ENCODE data around the gene COL4A1.

COL4A1 gene

GRCh38 chr13:110256126-110256905 is 50.6 kb downstream of the COL4A1 start:
- Histone ChIP-seq H3K79me2 (ENCODE audit: insufficient read depth, low read length) (no peaks in the 10 kb centered on the region), H3K4me1 (ENCODE audit: insufficient read depth, low read length, poor library complexity, severe bottlenecking) (no peaks in the 10 kb centered on the region), H3K9ac (ENCODE audit: low read depth, low read length, poor library complexity, severe bottlenecking) (no peak overlapping the region), H4K20me1 (ENCODE audit: insufficient read depth, low read length, poor library complexity, severe bottlenecking) (no peaks in the 10 kb centered on the region), H3K4me2 (ENCODE audit: low read depth, low read length, poor library complexity, severe bottlenecking) (no peak overlapping the region), H3K27me3 (ENCODE audit: insufficient read depth, low read length, poor library complexity, severe bottlenecking) (no peaks in the 10 kb centered on the region), H3K9me2 (replicated peaks; ENCODE audit: low read depth, low read length) (no peaks in the 10 kb centered on the region), H3F3A (ENCODE audit: low read depth) (no peaks in the 10 kb centered on the region), H3K9me3 (ENCODE audit: insufficient read depth, low read depth, low read length) (no peaks in the 10 kb centered on the region), H3K36me3 (ENCODE audit: insufficient read depth, low read length) (no peaks in the 10 kb centered on the region), H2AFZ (ENCODE audit: low read length) (no peak overlapping the region), H3K4me3 (ENCODE audit: low read length, poor library complexity, severe bottlenecking) (no peak overlapping the region)
- TF ChIP-seq, protein P1, sequence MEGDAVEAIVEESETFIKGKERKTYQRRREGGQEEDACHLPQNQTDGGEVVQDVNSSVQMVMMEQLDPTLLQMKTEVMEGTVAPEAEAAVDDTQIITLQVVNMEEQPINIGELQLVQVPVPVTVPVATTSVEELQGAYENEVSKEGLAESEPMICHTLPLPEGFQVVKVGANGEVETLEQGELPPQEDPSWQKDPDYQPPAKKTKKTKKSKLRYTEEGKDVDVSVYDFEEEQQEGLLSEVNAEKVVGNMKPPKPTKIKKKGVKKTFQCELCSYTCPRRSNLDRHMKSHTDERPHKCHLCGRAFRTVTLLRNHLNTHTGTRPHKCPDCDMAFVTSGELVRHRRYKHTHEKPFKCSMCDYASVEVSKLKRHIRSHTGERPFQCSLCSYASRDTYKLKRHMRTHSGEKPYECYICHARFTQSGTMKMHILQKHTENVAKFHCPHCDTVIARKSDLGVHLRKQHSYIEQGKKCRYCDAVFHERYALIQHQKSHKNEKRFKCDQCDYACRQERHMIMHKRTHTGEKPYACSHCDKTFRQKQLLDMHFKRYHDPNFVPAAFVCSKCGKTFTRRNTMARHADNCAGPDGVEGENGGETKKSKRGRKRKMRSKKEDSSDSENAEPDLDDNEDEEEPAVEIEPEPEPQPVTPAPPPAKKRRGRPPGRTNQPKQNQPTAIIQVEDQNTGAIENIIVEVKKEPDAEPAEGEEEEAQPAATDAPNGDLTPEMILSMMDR (conservative IDR thresholded peaks at IDR 0.05; ENCODE audit: low read length) = no peak
- TF ChIP-seq EZH2phosphoT487 (IDR thresholded peaks at IDR 0.05; ENCODE audit: borderline replicate concordance) = no peak

DNA sequence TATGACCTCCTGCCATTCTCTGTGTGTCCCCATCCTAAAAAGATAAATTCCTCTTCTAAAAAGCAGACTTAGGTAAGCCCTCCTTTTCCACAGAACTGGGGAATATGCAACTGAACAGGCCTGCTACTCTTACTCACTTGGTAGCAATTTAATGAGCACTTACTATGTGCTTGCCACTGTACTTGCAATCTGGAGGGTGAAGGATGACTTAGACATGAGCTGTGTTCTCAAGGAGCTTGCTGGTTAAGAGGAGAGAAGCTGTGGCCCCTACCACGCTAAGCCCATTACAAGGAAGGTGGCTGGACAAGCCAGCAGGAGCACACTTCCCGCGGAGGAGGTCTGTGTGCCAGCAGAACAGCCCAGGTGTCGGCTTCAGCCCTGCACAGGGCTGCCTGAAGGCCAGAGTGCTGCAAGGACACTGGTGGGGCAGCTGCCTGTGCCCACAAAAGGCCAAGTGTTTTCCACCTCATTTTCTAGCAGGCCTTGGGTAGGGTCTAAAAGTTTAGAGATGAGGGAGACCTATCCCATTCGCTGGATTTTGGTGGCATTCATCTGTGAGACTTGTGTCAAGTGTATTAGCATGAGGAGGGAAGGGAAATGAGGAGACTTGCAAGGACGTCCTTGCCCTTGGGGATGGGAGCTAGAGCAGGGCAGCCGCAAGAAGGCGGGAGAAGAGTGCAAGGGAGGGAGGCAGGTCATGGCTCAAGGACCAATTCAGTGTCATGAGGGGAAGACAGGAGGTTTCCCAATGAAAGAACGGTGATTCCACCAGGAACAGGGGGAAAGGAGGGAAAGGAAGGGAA is 52.0 kb downstream of the COL4A1 start:
- no peaks in the 10 kb centered on the region for H3K36me3 ChIP-seq (ENCODE audit: insufficient read depth, low read length)

DNA sequence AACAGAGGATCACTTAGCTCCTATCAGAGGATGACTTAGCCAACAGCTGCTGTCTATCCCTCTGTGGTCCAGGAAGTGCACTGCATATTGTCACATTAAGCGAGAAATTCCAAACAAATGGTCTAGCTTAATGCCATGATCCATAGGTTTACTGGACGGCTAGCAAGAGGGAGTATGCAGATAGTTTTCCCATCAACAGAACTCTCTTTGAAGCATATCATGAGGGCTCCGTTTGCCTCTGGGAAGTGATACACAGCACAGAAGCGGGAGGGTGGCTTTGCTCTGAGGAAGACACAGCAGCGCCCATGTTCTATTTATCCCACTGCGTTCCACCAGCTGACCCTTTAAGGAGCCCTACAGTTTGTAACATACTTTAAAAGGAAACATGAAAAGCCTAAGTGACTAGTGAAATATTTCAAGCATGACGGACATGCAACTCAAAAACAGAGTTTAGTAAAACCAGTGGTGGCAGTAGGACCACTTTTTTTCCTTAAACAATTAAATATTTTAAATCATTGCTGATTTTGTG is 52.7 kb downstream of the COL4A1 start:
- H3K79me2 ChIP-seq (ENCODE audit: insufficient read depth, low read length) = no peaks in the 10 kb centered on the region
- no peaks in the 10 kb centered on the region for H3F3A ChIP-seq (ENCODE audit: low read depth)
- no peak overlapping the region for H3K4me2 ChIP-seq (ENCODE audit: low read depth, low read length, poor library complexity, severe bottlenecking)
- no peak overlapping the region for H2AFZ ChIP-seq (ENCODE audit: low read length)
- TF ChIP-seq, protein P1 (conservative IDR thresholded peaks at IDR 0.05; ENCODE audit: low read length) = no peak
- no peak for TF ChIP-seq EZH2phosphoT487 (IDR thresholded peaks at IDR 0.05; ENCODE audit: borderline replicate concordance)
- no peaks in the 10 kb centered on the region for H3K9me3 ChIP-seq (ENCODE audit: insufficient read depth, low read depth, low read length)
- no peaks in the 10 kb centered on the region for H4K20me1 ChIP-seq (ENCODE audit: insufficient read depth, low read length, poor library complexity, severe bottlenecking)
- H3K27me3 ChIP-seq (ENCODE audit: insufficient read depth, low read length, poor library complexity, severe bottlenecking) = no peaks in the 10 kb centered on the region
- H3K9ac ChIP-seq (ENCODE audit: low read depth, low read length, poor library complexity, severe bottlenecking) = no peak overlapping the region
- H3K4me3 ChIP-seq (ENCODE audit: low read length, poor library complexity, severe bottlenecking) = no peak overlapping the region
- H3K9me2 ChIP-seq (replicated peaks; ENCODE audit: low read depth, low read length) = no peaks in the 10 kb centered on the region
- H3K36me3 ChIP-seq (ENCODE audit: insufficient read depth, low read length) = no peaks in the 10 kb centered on the region
- no peaks in the 10 kb centered on the region for H3K4me1 ChIP-seq (ENCODE audit: insufficient read depth, low read length, poor library complexity, severe bottlenecking)

More for the DNA sequence above, 52.0 kb downstream of the COL4A1 start:
- no peaks in the 10 kb centered on the region for H3K4me1 ChIP-seq (ENCODE audit: insufficient read depth, low read length, poor library complexity, severe bottlenecking)
- no peak overlapping the region for H3K9ac ChIP-seq (ENCODE audit: low read depth, low read length, poor library complexity, severe bottlenecking)
- H3K4me3 ChIP-seq (ENCODE audit: low read length, poor library complexity, severe bottlenecking) = no peak overlapping the region
- H3K9me3 ChIP-seq (ENCODE audit: insufficient read depth, low read depth, low read length) = no peaks in the 10 kb centered on the region
- H3K4me2 ChIP-seq (ENCODE audit: low read depth, low read length, poor library complexity, severe bottlenecking) = no peak overlapping the region
- TF ChIP-seq, protein P1 (conservative IDR thresholded peaks at IDR 0.05; ENCODE audit: low read length) = no peak
- TF ChIP-seq EZH2phosphoT487 (IDR thresholded peaks at IDR 0.05; ENCODE audit: borderline replicate concordance) = no peak
- H3K9me2 ChIP-seq (replicated peaks; ENCODE audit: low read depth, low read length) = no peaks in the 10 kb centered on the region
- no peaks in the 10 kb centered on the region for H4K20me1 ChIP-seq (ENCODE audit: insufficient read depth, low read length, poor library complexity, severe bottlenecking)
- no peaks in the 10 kb centered on the region for H3F3A ChIP-seq (ENCODE audit: low read depth)
- no peaks in the 10 kb centered on the region for H3K27me3 ChIP-seq (ENCODE audit: insufficient read depth, low read length, poor library complexity, severe bottlenecking)
- H3K79me2 ChIP-seq (ENCODE audit: insufficient read depth, low read length) = no peaks in the 10 kb centered on the region
- no peak overlapping the region for H2AFZ ChIP-seq (ENCODE audit: low read length)

Data from Loucy (cell line).